ENCODE data around the gene GART. TPM values are rescaled to one million over a fixed set of nuclear protein-coding genes. Genes with fewer than 3 reads are reported as not detected.

GART gene
- total RNA-seq, 1 donor from 2014 or later, result 66.8 TPM

- Mint-ChIP-seq H3K4me1 (ENCODE audit: unreplicated experiment) (peaks cover 16% of the 10 kb centered on the region), H3K36me3 (ENCODE audit: unreplicated experiment) (peaks cover 61% of the 10 kb centered on the region), H3K9me3 (ENCODE audit: unreplicated experiment) (no peaks in the 10 kb centered on the region), H3K4me3 (ENCODE audit: unreplicated experiment) (no peak overlapping the region), H3K27ac (ENCODE audit: unreplicated experiment) (peak overlapping the region; percentile 20), H3K27me3 (ENCODE audit: unreplicated experiment) (no peaks in the 10 kb centered on the region)
- no peak for DNase-seq (ENCODE audit: extremely low spot score, unreplicated experiment)
- TF ChIP-seq CTCF (IDR thresholded peaks at IDR 0.05), result no peak
Observed at GRCh38 chr21:33560965-33561364, 19.0 kb upstream of the GART start.

- H3K27ac Mint-ChIP-seq (ENCODE audit: unreplicated experiment), result no peak overlapping the region
Observed at GRCh38 chr21:33559813-33560212, 17.9 kb upstream of the GART start.

GRCh38 chr21:33558777-33559421, 17.0 kb upstream of the GART start:
- H3K4me3 Mint-ChIP-seq (ENCODE audit: unreplicated experiment), result no peak overlapping the region
- no peak for TF ChIP-seq CTCF (IDR thresholded peaks at IDR 0.05)
- no peak for DNase-seq (ENCODE audit: extremely low spot score, unreplicated experiment)
- no peaks in the 10 kb centered on the region for H3K9me3 Mint-ChIP-seq (ENCODE audit: unreplicated experiment)
- peaks cover 24% of the 10 kb centered on the region for H3K4me1 Mint-ChIP-seq (ENCODE audit: unreplicated experiment)
- no peaks in the 10 kb centered on the region for H3K27me3 Mint-ChIP-seq (ENCODE audit: unreplicated experiment)
- H3K36me3 Mint-ChIP-seq (ENCODE audit: unreplicated experiment), result peaks cover 75% of the 10 kb centered on the region
- peak overlapping the region; percentile 40 for H3K27ac Mint-ChIP-seq (ENCODE audit: unreplicated experiment)

More at GRCh38 chr21:33559813-33560212, 17.9 kb upstream of the GART start:
- Mint-ChIP-seq H3K9me3 (ENCODE audit: unreplicated experiment) (no peaks in the 10 kb centered on the region), H3K27me3 (ENCODE audit: unreplicated experiment) (no peaks in the 10 kb centered on the region), H3K4me3 (ENCODE audit: unreplicated experiment) (no peak overlapping the region), H3K4me1 (ENCODE audit: unreplicated experiment) (peaks cover 24% of the 10 kb centered on the region), H3K36me3 (ENCODE audit: unreplicated experiment) (peaks cover 66% of the 10 kb centered on the region)
- no peak for DNase-seq (ENCODE audit: extremely low spot score, unreplicated experiment)
- TF ChIP-seq CTCF (IDR thresholded peaks at IDR 0.05), result no peak

GRCh38 chr21:33557447-33557846, 15.5 kb upstream of the GART start:
- Mint-ChIP-seq H3K4me3 (ENCODE audit: unreplicated experiment) (no peak overlapping the region), H3K4me1 (ENCODE audit: unreplicated experiment) (peaks cover 24% of the 10 kb centered on the region), H3K27ac (ENCODE audit: unreplicated experiment) (no peak overlapping the region), H3K27me3 (ENCODE audit: unreplicated experiment) (no peaks in the 10 kb centered on the region), H3K9me3 (ENCODE audit: unreplicated experiment) (no peaks in the 10 kb centered on the region), H3K36me3 (ENCODE audit: unreplicated experiment) (peaks cover 78% of the 10 kb centered on the region)
- no peak for DNase-seq (ENCODE audit: extremely low spot score, unreplicated experiment)
- TF ChIP-seq CTCF (IDR thresholded peaks at IDR 0.05), result no peak

GRCh38 chr21:33554982-33555344, 13.0 kb upstream of the GART start:
- H3K27me3 Mint-ChIP-seq (ENCODE audit: unreplicated experiment), result no peaks in the 10 kb centered on the region
- H3K9me3 Mint-ChIP-seq (ENCODE audit: unreplicated experiment), result no peaks in the 10 kb centered on the region
- DNase-seq (ENCODE audit: extremely low spot score, unreplicated experiment), result no peak
- TF ChIP-seq CTCF (IDR thresholded peaks at IDR 0.05), result no peak
- H3K4me1 Mint-ChIP-seq (ENCODE audit: unreplicated experiment), result peaks cover 13% of the 10 kb centered on the region
- peaks cover 71% of the 10 kb centered on the region for H3K36me3 Mint-ChIP-seq (ENCODE audit: unreplicated experiment)
- H3K27ac Mint-ChIP-seq (ENCODE audit: unreplicated experiment), result no peak overlapping the region
- no peak overlapping the region for H3K4me3 Mint-ChIP-seq (ENCODE audit: unreplicated experiment)

Measured in osteocyte (in vitro differentiated cells).